Measurements from ENCODE around the gene NOXA1. TPM values are rescaled to one million over a fixed set of nuclear protein-coding genes. Genes with fewer than 3 reads are reported as not detected.
A peak's percentile ranks its signal among the peaks of the same experiment; 100 is the strongest.

Gene NOXA1
- total RNA-seq, 1 donor from 2014 or later, result 3.9 TPM

DNA sequence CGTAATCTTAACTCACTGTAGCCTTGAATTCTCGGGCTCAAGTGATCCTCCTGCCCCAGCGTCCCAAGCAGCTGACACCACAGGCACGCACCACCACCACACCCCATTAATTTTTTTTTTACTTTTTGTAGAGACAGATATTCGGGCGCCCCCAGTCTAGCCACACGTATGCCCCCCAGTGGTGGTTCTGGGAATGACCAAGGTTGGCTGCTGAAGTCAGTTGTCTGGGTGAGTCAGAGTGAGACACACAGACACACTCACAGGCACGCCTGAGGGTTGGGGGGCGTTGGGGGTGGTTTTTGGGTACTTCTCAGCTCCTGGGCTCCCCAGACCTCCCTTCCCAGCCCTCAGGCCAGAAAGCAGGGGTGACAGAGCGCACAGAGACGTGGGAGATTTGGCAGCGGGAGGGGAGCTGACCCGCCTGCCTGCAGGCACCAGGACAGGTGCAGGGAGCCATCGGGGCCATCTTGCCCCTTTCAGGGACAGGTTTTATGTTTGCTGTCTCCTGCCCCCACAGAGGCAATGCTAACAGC, 22.1 kb downstream of the NOXA1 start:
- DNase-seq (peak; percentile 73), ATAC-seq (ENCODE audit: low read depth) (peak; percentile 94)
- Mint-ChIP-seq H3K36me3 (ENCODE audit: low read depth) (no peaks in the 10 kb centered on the region), H3K27me3 (peaks cover 9% of the 10 kb centered on the region), H3K4me3 (peak overlapping the region; percentile 24), H3K27ac (no peak overlapping the region), H3K4me1 (peaks cover 8% of the 10 kb centered on the region), H3K9me3 (no peaks in the 10 kb centered on the region)
- ChIA-PET POLR2A (no interaction called here), CTCF (interaction anchor here (0.5 to 1.8 kb wide), 4 partner anchors 22 to 210 kb away, joined by 3 to 7 read pairs (median 3); partner anchors contain the start of genes EXD3, NOXA1 and TOR4A)
- intact Hi-C loops (cut with micrococcal nuclease), result loop anchor here (1.0 to 2.0 kb wide), 4 partner anchors 22 to 209 kb away; partner anchors contain the start of genes EXD3, NOXA1 and NRARP
- TF ChIP-seq, protein P1, sequence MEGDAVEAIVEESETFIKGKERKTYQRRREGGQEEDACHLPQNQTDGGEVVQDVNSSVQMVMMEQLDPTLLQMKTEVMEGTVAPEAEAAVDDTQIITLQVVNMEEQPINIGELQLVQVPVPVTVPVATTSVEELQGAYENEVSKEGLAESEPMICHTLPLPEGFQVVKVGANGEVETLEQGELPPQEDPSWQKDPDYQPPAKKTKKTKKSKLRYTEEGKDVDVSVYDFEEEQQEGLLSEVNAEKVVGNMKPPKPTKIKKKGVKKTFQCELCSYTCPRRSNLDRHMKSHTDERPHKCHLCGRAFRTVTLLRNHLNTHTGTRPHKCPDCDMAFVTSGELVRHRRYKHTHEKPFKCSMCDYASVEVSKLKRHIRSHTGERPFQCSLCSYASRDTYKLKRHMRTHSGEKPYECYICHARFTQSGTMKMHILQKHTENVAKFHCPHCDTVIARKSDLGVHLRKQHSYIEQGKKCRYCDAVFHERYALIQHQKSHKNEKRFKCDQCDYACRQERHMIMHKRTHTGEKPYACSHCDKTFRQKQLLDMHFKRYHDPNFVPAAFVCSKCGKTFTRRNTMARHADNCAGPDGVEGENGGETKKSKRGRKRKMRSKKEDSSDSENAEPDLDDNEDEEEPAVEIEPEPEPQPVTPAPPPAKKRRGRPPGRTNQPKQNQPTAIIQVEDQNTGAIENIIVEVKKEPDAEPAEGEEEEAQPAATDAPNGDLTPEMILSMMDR (IDR thresholded peaks at IDR 0.05), result peak; percentile 89

DNA sequence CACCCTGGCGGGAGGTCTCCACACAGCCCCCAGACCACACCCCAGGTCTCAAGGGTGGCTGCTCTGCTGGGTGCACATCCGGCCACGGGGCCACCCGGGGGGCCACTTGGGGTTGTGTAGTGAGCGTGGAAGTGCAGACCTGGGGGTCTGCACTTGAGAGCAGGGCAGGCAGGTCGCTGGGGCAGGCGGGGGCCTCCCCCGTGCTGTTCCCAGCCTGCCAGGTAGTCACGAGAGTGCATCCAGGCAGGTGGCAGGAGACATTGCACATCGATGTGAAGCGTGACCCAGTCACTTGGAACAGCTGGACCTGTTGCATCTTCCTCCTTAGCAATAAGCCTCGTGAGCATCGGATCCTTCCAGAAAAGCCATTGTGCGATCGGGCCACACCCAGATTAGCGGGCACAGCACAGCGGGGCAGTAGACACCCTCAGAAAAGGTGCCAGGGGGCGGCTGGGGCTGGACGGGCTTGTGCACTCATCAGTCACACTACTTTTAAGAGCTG, 22.8 kb downstream of the NOXA1 start:
- Mint-ChIP-seq H3K9me3 (no peaks in the 10 kb centered on the region), H3K27me3 (peaks cover 9% of the 10 kb centered on the region), H3K36me3 (ENCODE audit: low read depth) (no peaks in the 10 kb centered on the region), H3K4me1 (peaks cover 8% of the 10 kb centered on the region), H3K4me3 (no peak overlapping the region), H3K27ac (no peak overlapping the region)
- CTCF ChIA-PET, result interaction anchor here (0.9 to 1.8 kb wide), 2 partner anchors 23 to 209 kb away, joined by 3 to 7 read pairs; partner anchors contain the start of genes EXD3 and NOXA1
- POLR2A ChIA-PET, result interaction anchor here (0.5 to 0.8 kb wide), 2 partner anchors 13 to 85 kb away, joined by 3 to 4 read pairs; partner anchors contain the start of gene NSMF
- DNase-seq (no peak), ATAC-seq (ENCODE audit: low read depth) (no peak)
- TF ChIP-seq, protein P1 (IDR thresholded peaks at IDR 0.05), result no peak
- intact Hi-C loops (cut with micrococcal nuclease), result loop anchor here (1.0 to 2.0 kb wide), 4 partner anchors 23 to 210 kb away; partner anchors contain the start of genes EXD3, NOXA1 and NRARP

DNA sequence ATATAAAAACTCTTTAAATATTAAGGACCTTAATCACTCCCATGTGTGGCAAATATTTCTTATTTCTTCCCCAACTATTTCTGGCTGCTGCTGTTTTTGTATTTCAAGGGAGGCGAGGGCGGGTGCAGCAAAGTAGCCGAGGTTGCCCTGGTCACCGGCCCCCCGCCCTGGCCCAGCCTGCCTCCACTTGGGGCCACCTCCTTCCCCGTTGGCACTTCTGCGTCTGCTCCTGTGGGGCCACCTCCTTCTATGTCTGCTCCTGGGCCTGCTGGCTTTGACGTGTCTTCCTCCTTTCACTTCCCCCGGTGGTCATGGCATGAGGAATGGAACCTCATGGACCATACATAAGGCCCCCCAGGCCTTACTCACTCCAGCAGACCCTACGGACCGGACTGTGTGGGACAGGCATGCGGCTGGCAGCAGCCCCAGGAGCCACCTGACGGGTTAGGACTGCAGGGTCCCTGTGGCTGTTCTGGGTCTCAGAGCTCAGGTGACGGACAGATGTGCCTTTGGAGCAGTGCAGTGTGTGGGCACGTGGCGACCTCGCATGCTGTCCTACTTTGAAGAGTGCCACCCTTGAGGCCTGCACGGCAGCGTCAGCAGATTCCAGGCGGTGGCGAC, 23.8 kb downstream of the NOXA1 start:
- Mint-ChIP-seq H3K4me3 (no peak overlapping the region), H3K36me3 (ENCODE audit: low read depth) (no peaks in the 10 kb centered on the region), H3K4me1 (peaks cover 6% of the 10 kb centered on the region), H3K27ac (no peak overlapping the region), H3K9me3 (no peaks in the 10 kb centered on the region), H3K27me3 (peaks cover 8% of the 10 kb centered on the region)
- DNase-seq (no peak), ATAC-seq (ENCODE audit: low read depth) (no peak)
- ChIA-PET CTCF (interaction anchor here (1.8 kb wide), 1 partner anchor 24 kb away, joined by 7 read pairs; the partner anchor contains the start of genes EXD3 and NOXA1), POLR2A (interaction anchor here (0.8 kb wide), 1 partner anchor 12 kb away, joined by 4 read pairs; the partner anchor contains the start of gene NSMF)
- TF ChIP-seq, protein P1 (IDR thresholded peaks at IDR 0.05), result no peak
- intact Hi-C loops (cut with micrococcal nuclease), result no loop called here

DNA sequence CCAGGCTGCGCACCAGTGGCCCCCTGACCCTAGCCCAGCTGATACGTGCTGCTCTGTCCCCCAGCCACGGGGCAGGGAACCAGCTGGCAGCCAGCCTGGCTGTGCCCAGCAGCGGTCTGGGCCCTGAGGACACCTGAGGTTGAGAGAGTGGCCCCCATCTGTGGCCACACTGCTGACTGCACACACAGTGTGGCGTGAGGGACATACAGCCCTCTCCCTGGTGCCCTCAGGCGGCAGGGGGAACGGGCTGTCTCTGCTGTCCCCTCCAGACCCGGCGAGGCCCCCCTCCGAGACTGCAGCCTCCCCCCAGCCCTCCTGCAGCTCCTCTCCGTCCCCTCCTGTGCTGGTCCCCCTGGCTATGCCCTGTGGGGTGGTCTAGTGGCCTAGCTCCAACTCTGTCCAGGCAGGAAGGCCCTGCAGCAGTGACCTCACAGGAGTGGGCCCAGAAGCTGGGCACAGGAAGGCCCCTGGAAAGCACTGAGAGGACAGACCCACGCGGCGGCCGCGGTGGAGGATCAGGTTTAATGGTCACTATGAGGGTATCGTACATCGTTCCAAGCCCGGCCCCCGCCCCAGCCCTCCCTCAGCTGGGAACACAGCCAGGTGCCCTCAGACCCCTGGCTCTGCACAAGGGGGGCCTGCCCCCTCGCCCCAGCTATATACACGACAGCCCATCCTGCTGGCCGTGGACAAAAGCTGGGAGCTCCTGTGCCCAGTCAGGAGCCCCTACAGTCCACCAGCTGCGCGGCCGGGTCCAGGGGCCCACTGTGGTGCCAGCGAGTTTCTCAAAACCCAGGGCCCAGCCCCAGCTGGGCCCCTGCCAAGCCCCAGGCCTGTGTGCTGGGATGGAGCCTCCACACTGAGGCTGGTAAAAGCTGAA, 24.8 kb downstream of the NOXA1 start:
- no peak for ATAC-seq (ENCODE audit: low read depth)
- H3K27me3 Mint-ChIP-seq, result peaks cover 5% of the 10 kb centered on the region
- DNase-seq, result no peak
- H3K36me3 Mint-ChIP-seq (ENCODE audit: low read depth), result no peaks in the 10 kb centered on the region
- no peak overlapping the region for H3K27ac Mint-ChIP-seq
- no peaks in the 10 kb centered on the region for H3K9me3 Mint-ChIP-seq
- H3K4me3 Mint-ChIP-seq, result no peak overlapping the region
- intact Hi-C loops (cut with micrococcal nuclease), result no loop called here
- ChIA-PET POLR2A (interaction anchor here (0.5 to 0.7 kb wide), 2 partner anchors 44 to 156 kb away, joined by 3 to 5 read pairs; no protein-coding TSS in a partner anchor), CTCF (interaction anchor here (1.4 kb wide), 1 partner anchor 25 kb away, joined by 4 read pairs; the partner anchor contains the start of gene EXD3)
- TF ChIP-seq, protein P1 (IDR thresholded peaks at IDR 0.05), result no peak
- H3K4me1 Mint-ChIP-seq, result peaks cover 9% of the 10 kb centered on the region

Data from activated B cell treated with CpG ODN at 0.5 μM for 24 hours (primary cell).